Testis (tissue), 2 donors: Measurements from ENCODE around the gene ZFYVE1.

Experiments used
- CTCF ChIP-seq, 3 experiments: fragments of 450-650 bp in 2 of 3; fragments of 200-600 bp in 1 of 3; sonication (generic) in 1 of 3; IDR thresholded peaks; one replicate each; pipeline ENCODE4 v1.5.1; 2016 to 2019; ENCODE audit warnings: antibody characterized with exemption in 3 of 3, mild to moderate bottlenecking in 2 of 3, moderate library complexity in 1 of 3
- POLR2A ChIP-seq: fragments of 450-650 bp; IDR thresholded peaks from one replicate; pipeline ENCODE4 v1.6.1; 2017; ENCODE audit warnings: antibody characterized with exemption, mild to moderate bottlenecking, moderate library complexity

GRCh38 chr14:72970824-72971434 is 56.0 kb downstream of the ZFYVE1 start:
- TF ChIP-seq CTCF (IDR thresholded peaks at IDR 0.05) (no peak), POLR2A (no peak)
